Loucy (cell line): ENCODE measurements around the gene ZNF662.

Experiments
- H2AFZ ChIP-seq: fragments of 200-600 bp; sonication (generic); 2 replicates; pipeline ENCODE4 v1.6.0; 2016; ENCODE audit warnings: antibody characterized with exemption, mild to moderate bottlenecking, low read length, moderate library complexity
- H3F3A ChIP-seq: fragments of 200-600 bp; 2 replicates; pipeline ENCODE4 v1.6.0; 2016; ENCODE audit warnings: antibody characterized with exemption, low read depth, mild to moderate bottlenecking
- H3K27me3 ChIP-seq: fragments of 200-600 bp; sonication (generic); 2 replicates; pipeline ENCODE4 v1.6.1; 2014; ENCODE audit warnings: low read length, mild to moderate bottlenecking; ENCODE audit not compliant: insufficient read depth, poor library complexity, severe bottlenecking
- H3K36me3 ChIP-seq: fragments of 200-600 bp; sonication (generic); 2 replicates; pipeline ENCODE4 v1.6.1; 2016; ENCODE audit warnings: low read length; ENCODE audit not compliant: insufficient read depth
- H3K4me1 ChIP-seq: fragments of 200-600 bp; sonication (generic); 2 replicates; pipeline ENCODE4 v1.5.1; 2014; ENCODE audit warnings: low read length, mild to moderate bottlenecking; ENCODE audit not compliant: insufficient read depth, poor library complexity, severe bottlenecking
- H3K4me2 ChIP-seq: fragments of 200-600 bp; sonication (generic); 2 replicates; pipeline ENCODE4 v1.6.0; 2014; ENCODE audit warnings: antibody characterized with exemption, low read length, low read depth, mild to moderate bottlenecking; ENCODE audit not compliant: poor library complexity, severe bottlenecking
- H3K4me3 ChIP-seq: fragments of 200-600 bp; sonication (generic); 2 replicates; pipeline ENCODE4 v1.5.1; 2014; ENCODE audit warnings: low read length, mild to moderate bottlenecking, mixed read lengths; ENCODE audit not compliant: poor library complexity, severe bottlenecking
- H3K79me2 ChIP-seq: fragments of 200-600 bp; sonication (generic); 2 replicates; pipeline ENCODE4 v1.6.1; 2014; ENCODE audit warnings: low read length; ENCODE audit not compliant: insufficient read depth
- H3K9ac ChIP-seq: fragments of 200-600 bp; sonication (generic); 2 replicates; pipeline ENCODE4 v1.6.0; 2014; ENCODE audit warnings: mild to moderate bottlenecking, low read depth, low read length, moderate library complexity; ENCODE audit not compliant: poor library complexity, severe bottlenecking
- H3K9me2 ChIP-seq: fragments of 200-600 bp; sonication (generic); replicated peaks from 2 replicates; pipeline ENCODE4 v1.6.1; 2016; ENCODE audit warnings: low read depth, low read length, mixed read lengths
- H3K9me3 ChIP-seq: fragments of 200-600 bp; sonication (generic); 2 replicates; pipeline ENCODE4 v1.6.1; 2014; ENCODE audit warnings: mild to moderate bottlenecking, antibody characterized with exemption, low read length, low read depth; ENCODE audit not compliant: insufficient read depth
- H4K20me1 ChIP-seq: fragments of 200-600 bp; sonication (generic); 2 replicates; pipeline ENCODE4 v1.6.0; 2014; ENCODE audit warnings: antibody characterized with exemption, low read length, mild to moderate bottlenecking; ENCODE audit not compliant: insufficient read depth, poor library complexity, severe bottlenecking
- CTCF ChIP-seq: fragments of 200-600 bp; sonication (generic); conservative IDR thresholded peaks from 2 replicates; pipeline ENCODE4 v1.5.1; 2014; ENCODE audit warnings: mild to moderate bottlenecking, antibody characterized with exemption, low read length
- EZH2phosphoT487 ChIP-seq: fragments of 200-600 bp; IDR thresholded peaks from 2 replicates; pipeline ENCODE4 v1.6.1; 2018; ENCODE audit warnings: antibody characterized with exemption, mild to moderate bottlenecking, moderate library complexity, borderline replicate concordance

ZNF662 gene

DNA sequence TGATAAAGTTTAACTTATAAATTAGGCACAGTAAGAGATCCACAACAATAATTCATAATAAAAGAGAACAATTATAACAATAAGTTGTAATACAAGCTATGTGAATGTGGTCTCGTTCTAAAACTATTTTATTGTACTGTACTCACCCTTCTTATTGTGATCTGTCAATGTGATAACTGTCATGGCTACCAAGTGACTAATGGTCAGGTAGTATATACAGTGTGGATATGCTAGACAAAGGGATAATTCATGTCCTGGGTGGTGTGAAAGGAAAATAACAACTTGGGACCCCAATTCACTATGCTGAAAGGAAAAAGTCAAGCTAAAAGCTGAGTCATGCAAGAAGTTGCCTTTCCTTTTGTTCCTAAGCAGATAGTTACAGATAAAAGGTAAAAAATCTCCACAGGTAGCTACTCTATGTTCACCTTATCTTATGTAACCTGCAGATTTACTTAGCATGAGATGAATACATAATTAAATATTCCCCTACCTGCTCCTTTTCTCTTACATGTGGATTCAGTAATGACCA is 19.6 kb upstream of the ZNF662 start:
- no peak overlapping the region for H2AFZ ChIP-seq
- H3K27me3 ChIP-seq = no peaks in the 10 kb centered on the region
- H3K9me2 ChIP-seq = no peaks in the 10 kb centered on the region
- H3K9me3 ChIP-seq = no peaks in the 10 kb centered on the region
- H3K4me3 ChIP-seq = no peak overlapping the region
- H3K36me3 ChIP-seq = no peaks in the 10 kb centered on the region
- no peaks in the 10 kb centered on the region for H3F3A ChIP-seq
- H4K20me1 ChIP-seq = no peaks in the 10 kb centered on the region
- no peak for TF ChIP-seq EZH2phosphoT487
- TF ChIP-seq CTCF = no peak
- H3K9ac ChIP-seq = no peak overlapping the region
- H3K79me2 ChIP-seq = no peaks in the 10 kb centered on the region
- H3K4me1 ChIP-seq = peaks cover 4% of the 10 kb centered on the region
- no peak overlapping the region for H3K4me2 ChIP-seq

DNA sequence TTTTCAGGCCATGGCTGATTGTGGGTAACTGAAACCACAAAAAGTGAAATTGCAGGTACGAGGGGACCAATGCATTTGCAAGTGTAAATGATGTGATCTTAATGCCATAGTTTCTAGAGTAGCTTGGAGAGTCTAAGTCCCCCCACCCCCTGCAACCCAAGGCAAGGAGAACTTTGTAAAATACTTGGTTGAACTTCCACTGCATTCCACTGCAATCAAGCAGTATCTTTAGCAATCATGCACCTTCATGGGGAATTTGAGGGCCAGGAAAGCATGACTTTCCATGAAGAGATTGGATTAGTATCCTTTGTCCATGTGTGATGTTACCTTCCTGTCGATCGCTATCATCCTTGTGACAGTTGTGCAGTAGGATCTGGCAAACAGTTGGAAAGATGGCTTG is 18.9 kb upstream of the ZNF662 start:
- Histone ChIP-seq H3K27me3 (no peaks in the 10 kb centered on the region), H4K20me1 (no peaks in the 10 kb centered on the region), H3K79me2 (no peaks in the 10 kb centered on the region), H3F3A (no peaks in the 10 kb centered on the region), H3K4me1 (no peaks in the 10 kb centered on the region), H3K4me2 (no peak overlapping the region), H3K36me3 (no peaks in the 10 kb centered on the region), H2AFZ (no peak overlapping the region), H3K9me2 (no peaks in the 10 kb centered on the region), H3K9me3 (no peaks in the 10 kb centered on the region), H3K4me3 (no peak overlapping the region), H3K9ac (no peak overlapping the region)
- TF ChIP-seq EZH2phosphoT487 = no peak
- TF ChIP-seq CTCF = no peak

- no peak for TF ChIP-seq CTCF
- no peak for TF ChIP-seq EZH2phosphoT487
- Histone ChIP-seq H3K4me1 (no peaks in the 10 kb centered on the region), H3K4me2 (no peak overlapping the region), H3K9ac (no peak overlapping the region), H4K20me1 (no peaks in the 10 kb centered on the region), H3K36me3 (no peaks in the 10 kb centered on the region), H3K79me2 (no peaks in the 10 kb centered on the region), H3K9me2 (no peaks in the 10 kb centered on the region), H3K4me3 (no peak overlapping the region), H3K9me3 (no peaks in the 10 kb centered on the region), H3K27me3 (no peaks in the 10 kb centered on the region), H2AFZ (no peak overlapping the region), H3F3A (no peaks in the 10 kb centered on the region)
Observed at GRCh38 chr3:42891042-42891441, 14.9 kb upstream of the ZNF662 start.
